ENCODE data around the gene TXNRD1. TPM values are rescaled to one million over a fixed set of nuclear protein-coding genes. Genes with fewer than 3 reads are reported as not detected.

The TXNRD1 gene
- total RNA-seq, 1 donor from 2014 or later = 98.0 TPM

- no peak overlapping the region for H3K27ac ChIP-seq (replicated peaks)
- DNase-seq = no peak
- no peaks in the 10 kb centered on the region for H3K36me3 ChIP-seq
- intact Hi-C loops (cut with micrococcal nuclease) = no loop called here
- no peaks in the 10 kb centered on the region for H3K4me1 ChIP-seq
- no peak for TF ChIP-seq CTCF (IDR thresholded peaks at IDR 0.05; ENCODE audit: borderline replicate concordance)
- no peak overlapping the region for H3K4me3 ChIP-seq
- no peaks in the 10 kb centered on the region for H3K27me3 ChIP-seq (ENCODE audit: low read depth)
- H3K9me3 ChIP-seq (replicated peaks) = peaks cover 6% of the 10 kb centered on the region
These were observed 159.2 kb downstream of the TXNRD1 start for GRCh38 chr12:104374806-104375205.

- intact Hi-C loops (cut with micrococcal nuclease) = no loop called here
- no peak for DNase-seq
- H3K27me3 ChIP-seq (ENCODE audit: low read depth) = no peaks in the 10 kb centered on the region
- TF ChIP-seq CTCF (IDR thresholded peaks at IDR 0.05; ENCODE audit: borderline replicate concordance) = no peak
- H3K27ac ChIP-seq (replicated peaks) = no peak overlapping the region
- H3K4me3 ChIP-seq = no peak overlapping the region
- no peaks in the 10 kb centered on the region for H3K4me1 ChIP-seq
- H3K36me3 ChIP-seq = no peaks in the 10 kb centered on the region
- no peaks in the 10 kb centered on the region for H3K9me3 ChIP-seq (replicated peaks)
These were observed 160.2 kb downstream of the TXNRD1 start for GRCh38 chr12:104375775-104376174.

GRCh38 chr12:104376650-104377513 lies 161.3 kb downstream of the TXNRD1 start:
- intact Hi-C loops (cut with micrococcal nuclease) = no loop called here
- H3K4me1 ChIP-seq = peaks cover 3% of the 10 kb centered on the region
- no peak overlapping the region for H3K4me3 ChIP-seq
- H3K27ac ChIP-seq (replicated peaks) = no peak overlapping the region
- TF ChIP-seq CTCF (IDR thresholded peaks at IDR 0.05; ENCODE audit: borderline replicate concordance) = no peak
- no peaks in the 10 kb centered on the region for H3K36me3 ChIP-seq
- no peaks in the 10 kb centered on the region for H3K9me3 ChIP-seq (replicated peaks)
- DNase-seq = no peak
- H3K27me3 ChIP-seq (ENCODE audit: low read depth) = no peaks in the 10 kb centered on the region

GRCh38 chr12:104377514-104377812 lies 161.9 kb downstream of the TXNRD1 start:
- no peaks in the 10 kb centered on the region for H3K9me3 ChIP-seq (replicated peaks)
- H3K4me3 ChIP-seq = no peak overlapping the region
- H3K27ac ChIP-seq (replicated peaks) = no peak overlapping the region
- H3K36me3 ChIP-seq = no peaks in the 10 kb centered on the region
- H3K4me1 ChIP-seq = peaks cover 7% of the 10 kb centered on the region
- no peak for TF ChIP-seq CTCF (IDR thresholded peaks at IDR 0.05; ENCODE audit: borderline replicate concordance)
- DNase-seq = no peak
- intact Hi-C loops (cut with micrococcal nuclease) = no loop called here
- H3K27me3 ChIP-seq (ENCODE audit: low read depth) = no peaks in the 10 kb centered on the region

- TF ChIP-seq CTCF (IDR thresholded peaks at IDR 0.05; ENCODE audit: borderline replicate concordance) = no peak
- no peak overlapping the region for H3K27ac ChIP-seq (replicated peaks)
- no peaks in the 10 kb centered on the region for H3K36me3 ChIP-seq
- DNase-seq = no peak
- intact Hi-C loops (cut with micrococcal nuclease) = no loop called here
- no peak overlapping the region for H3K4me3 ChIP-seq
- H3K4me1 ChIP-seq = peaks cover 7% of the 10 kb centered on the region
- H3K27me3 ChIP-seq (ENCODE audit: low read depth) = no peaks in the 10 kb centered on the region
- no peaks in the 10 kb centered on the region for H3K9me3 ChIP-seq (replicated peaks)
These were observed 162.8 kb downstream of the TXNRD1 start for GRCh38 chr12:104378427-104378826.
